Thyroid gland (tissue), 4 donors: ENCODE results near the gene CC2D2B.
"Not testable (repeated sequence)": the region's sequence is repeated elsewhere in the genome, so short reads cannot be mapped to it uniquely, and the experiment has no call there.

Experiments used
- CTCF ChIP-seq, 6 experiments: fragments of 200-600 bp in 3 of 6; fragments of 450-650 bp in 3 of 6; sonication (generic) in 3 of 6; IDR thresholded peaks; one replicate each; pipeline ENCODE4 v1.5.1; 2016 to 2019; ENCODE audit warnings: antibody characterized with exemption in 6 of 6, mild to moderate bottlenecking in 2 of 6, inconsistent platforms in 1 of 6, moderate library complexity in 1 of 6
- POLR2A ChIP-seq, 2 donors: fragments of 450-650 bp; IDR thresholded peaks; one replicate each; pipeline ENCODE4 v1.6.1; 2017; ENCODE audit warnings: antibody characterized with exemption in 2 of 2, mild to moderate bottlenecking in 2 of 2, moderate library complexity in 1 of 2

- TF ChIP-seq CTCF, POLR2A (IDR thresholded peaks at IDR 0.05): not testable (repeated sequence)
Measured at GRCh38 chr10:95874783-95875182, 33.0 kb upstream of the CC2D2B start.
